GM18517 (cell line): Measurements from ENCODE around the gene FHIT.

Experiments
- ATAC-seq: cut with Tn5 transposase; IDR thresholded peaks from one replicate; pipeline ENCODE4 v1.9.1; 2021; ENCODE audit warnings: mild to moderate bottlenecking, moderate library complexity; ENCODE audit not compliant: unreplicated experiment

Gene FHIT

GRCh38 chr3:60435941-60436650 is 815.2 kb downstream of the FHIT start:
- ATAC-seq = no peak

DNA sequence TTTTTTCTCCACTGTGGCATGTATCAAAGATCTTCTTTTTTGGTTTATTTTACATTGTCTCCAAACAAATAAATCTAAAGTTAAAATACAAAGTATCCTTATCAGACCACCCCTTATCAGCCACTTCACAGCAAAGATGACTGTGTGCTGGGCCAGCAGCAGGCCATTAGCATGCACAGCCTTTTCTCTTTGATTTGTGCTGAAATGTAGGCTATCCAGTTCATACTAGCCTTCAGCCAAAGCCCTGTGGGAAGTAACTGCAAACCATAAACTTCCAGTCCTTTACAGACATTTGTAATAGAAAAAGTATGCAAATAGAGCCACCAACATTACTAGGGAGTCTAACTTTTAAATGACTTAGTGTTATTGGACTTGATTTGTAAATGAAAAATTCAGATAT is 816.3 kb downstream of the FHIT start:
- ATAC-seq = no peak

- no peak for ATAC-seq
Observed at GRCh38 chr3:60434323-60434722, 816.9 kb downstream of the FHIT start.

DNA sequence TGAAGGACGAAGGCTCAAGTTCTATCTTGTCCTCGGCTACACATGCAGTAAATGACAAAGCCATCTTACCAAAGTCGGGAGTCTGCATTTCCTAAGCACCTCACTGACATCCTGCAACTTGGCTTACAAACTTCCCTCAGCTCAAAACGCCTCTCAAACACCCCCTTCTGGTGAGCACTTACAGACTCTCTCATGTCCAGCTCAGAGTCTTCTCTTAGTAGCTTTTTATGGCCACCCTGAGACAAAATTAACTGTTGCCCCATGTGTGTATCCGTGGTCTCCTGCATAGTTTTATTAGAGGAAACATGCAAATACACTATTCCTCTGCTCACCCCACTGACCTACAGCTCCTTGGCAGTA is 819.7 kb downstream of the FHIT start:
- ATAC-seq = no peak

DNA sequence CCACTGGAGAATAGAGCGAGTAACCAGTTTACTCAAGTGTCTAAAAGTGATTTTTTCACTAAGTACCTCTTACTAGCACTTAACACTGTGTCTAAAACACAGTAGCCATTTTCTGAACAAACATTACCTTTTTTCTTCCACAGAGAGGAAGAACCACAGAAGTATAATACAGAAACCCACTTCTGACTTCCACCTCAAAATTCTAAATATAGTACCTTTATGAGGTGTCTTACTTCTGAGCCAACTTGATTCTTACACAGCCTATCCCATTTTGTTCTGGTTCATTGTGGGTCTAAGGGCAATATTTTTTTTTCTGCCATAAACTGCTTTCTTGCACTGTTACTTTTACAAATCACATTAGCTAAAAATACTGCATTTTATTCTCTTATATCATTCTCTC is 821.0 kb downstream of the FHIT start:
- ATAC-seq = no peak

DNA sequence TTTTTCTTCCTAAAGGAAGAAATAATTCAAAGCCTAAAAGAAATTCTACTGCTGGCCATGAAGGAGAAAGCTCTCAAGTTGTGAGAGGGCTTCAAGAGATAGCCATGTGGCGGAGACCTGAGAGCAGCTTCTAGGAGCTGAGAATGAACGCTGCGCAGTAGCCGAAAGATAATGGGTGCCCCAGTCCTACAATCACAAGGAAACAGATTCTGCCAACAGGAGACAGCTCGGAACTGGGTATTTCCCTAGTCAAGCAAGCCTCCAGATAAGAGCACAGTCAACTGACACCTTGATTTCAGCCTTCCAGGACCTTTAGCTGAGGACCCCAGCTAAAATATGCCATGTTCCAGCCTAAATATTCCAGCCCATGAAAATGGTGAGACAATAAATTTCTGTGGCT is 824.1 kb downstream of the FHIT start:
- ATAC-seq = no peak

DNA sequence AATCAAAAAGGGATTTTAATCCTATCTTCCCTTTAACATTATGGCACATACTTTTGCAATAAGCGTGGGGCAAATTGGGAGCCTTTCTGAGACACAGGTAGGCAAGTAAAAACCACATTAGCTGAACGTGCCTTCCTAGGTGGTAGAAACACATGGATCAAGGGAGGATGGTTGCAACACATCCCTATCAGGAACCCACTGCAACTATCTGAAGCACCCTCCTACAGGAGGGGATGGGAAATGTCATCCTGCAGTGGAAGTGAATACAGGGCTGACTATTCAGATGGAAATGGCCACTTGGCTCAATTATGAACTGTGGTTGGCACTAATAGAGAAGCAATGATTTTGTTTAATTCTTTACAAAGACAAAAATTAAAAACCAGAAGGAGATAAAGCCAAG is 826.3 kb downstream of the FHIT start:
- no peak for ATAC-seq

DNA sequence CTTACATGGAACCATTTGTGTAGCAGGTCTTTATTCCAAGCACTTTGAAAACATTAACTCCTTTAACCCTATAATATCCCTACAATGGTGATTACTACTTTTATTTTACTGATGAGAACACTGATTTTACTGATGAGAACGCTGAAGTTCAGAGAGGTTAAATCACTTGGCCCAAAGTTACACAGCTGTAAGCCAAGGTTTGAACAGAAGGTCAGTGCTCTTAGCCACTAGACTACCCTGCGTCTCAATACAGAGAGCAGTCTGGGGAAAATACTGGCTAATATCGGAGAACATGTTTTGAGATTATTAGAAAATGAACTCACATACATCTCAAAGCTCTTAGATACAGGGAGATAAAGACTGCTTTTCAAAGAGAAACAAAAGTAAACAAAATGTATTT is 827.2 kb downstream of the FHIT start:
- no peak for ATAC-seq

DNA sequence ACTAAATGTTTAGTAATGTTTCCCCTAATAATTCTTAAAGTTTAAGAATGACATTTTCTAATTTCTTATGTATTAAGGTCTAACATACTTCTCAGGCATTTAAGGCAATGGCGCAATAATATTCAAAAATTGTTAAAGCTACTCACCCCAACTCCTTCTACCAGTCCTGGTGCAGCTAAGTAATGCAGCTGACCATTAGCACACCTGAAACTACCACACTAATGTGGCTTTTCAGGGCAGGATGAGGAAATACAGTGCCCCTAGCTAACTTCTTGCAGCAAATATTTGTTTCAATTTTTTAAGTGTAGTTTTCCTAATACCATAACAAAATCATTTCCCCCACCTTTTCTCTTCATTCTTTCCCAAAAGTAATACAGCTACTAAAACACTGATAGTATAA is 827.7 kb downstream of the FHIT start:
- ATAC-seq = no peak

- ATAC-seq = no peak
Observed at GRCh38 chr3:60421749-60422446, 829.4 kb downstream of the FHIT start.

GRCh38 chr3:60417576-60417975 is 833.7 kb downstream of the FHIT start:
- ATAC-seq = no peak

DNA sequence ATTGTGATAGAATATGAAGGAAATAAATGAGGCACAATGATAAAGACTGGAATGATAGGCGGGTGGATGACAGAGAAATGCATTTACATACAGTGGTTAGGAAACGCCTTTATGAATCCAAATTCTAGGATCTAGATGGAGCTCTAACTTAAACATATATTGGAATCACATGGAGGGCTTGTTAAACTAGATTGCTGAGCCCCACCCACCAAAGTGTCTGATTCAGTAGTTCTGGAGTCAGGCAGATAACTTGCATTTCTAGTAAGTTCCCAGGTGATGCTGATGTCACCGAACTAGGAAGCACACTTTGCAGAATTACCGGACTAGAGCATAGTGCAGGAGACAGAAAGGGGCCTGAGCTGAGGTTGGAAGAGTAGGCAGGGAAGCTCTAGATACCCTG is 837.2 kb downstream of the FHIT start:
- no peak for ATAC-seq

DNA sequence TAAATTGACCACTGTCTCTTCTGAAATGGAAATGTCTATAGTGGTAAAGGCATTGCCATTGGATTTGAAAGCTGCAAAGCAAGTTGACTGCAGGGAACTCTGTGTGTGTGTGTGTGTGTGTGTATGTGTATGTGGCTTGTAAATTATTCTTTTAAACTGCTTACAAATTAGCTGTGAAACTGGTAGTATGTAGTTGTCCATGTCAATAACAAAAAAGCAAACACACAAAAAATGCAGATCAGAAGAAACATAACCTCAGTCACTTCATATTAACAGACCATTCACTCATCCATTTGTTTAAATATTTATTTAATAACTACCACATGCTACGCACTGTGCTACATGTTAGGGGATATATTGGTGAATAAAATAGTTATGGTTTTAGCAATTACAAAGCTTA is 837.7 kb downstream of the FHIT start:
- no peak for ATAC-seq

DNA sequence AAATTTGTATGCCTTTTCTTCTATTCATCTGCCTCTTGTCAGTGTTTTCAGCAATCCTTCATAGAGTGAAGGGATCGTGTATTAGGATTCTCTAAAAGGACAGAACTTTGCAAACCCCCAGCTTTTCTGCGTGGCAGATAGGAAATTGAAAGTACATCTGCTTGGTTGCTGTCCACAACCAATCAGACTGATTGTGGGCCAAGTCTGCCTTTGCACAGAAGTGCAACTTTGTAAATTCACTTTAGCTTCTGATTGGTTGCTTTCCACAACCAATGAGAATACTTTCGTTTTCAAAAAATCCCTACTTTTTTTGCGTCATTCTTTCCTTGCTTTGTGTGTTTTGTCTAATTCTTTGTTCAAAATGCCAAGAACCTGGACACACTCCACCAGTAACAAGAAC is 847.4 kb downstream of the FHIT start:
- no peak for ATAC-seq

DNA sequence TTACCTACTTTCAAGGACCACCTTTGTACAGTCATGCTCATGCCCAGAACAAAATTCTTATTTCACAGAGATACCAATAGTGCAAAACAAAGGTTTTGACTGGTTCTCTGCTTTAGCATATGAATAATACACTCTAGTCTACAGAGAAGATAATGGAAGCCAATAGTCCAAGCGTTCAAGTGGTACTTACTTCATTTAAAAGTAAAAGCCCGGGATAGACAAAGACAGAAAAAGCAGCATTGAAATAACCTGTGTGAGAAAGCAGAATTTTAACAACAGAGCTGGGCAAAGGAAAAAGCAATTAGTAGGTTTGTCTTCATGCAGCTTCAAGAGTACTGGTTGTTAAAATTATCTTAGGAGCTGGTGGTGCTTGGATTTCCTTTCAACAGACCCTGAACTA is 848.3 kb downstream of the FHIT start:
- ATAC-seq = no peak

- no peak for ATAC-seq
Observed at GRCh38 chr3:60399861-60400845, 851.1 kb downstream of the FHIT start.

GRCh38 chr3:60399292-60399691 is 852.0 kb downstream of the FHIT start:
- ATAC-seq = no peak

DNA sequence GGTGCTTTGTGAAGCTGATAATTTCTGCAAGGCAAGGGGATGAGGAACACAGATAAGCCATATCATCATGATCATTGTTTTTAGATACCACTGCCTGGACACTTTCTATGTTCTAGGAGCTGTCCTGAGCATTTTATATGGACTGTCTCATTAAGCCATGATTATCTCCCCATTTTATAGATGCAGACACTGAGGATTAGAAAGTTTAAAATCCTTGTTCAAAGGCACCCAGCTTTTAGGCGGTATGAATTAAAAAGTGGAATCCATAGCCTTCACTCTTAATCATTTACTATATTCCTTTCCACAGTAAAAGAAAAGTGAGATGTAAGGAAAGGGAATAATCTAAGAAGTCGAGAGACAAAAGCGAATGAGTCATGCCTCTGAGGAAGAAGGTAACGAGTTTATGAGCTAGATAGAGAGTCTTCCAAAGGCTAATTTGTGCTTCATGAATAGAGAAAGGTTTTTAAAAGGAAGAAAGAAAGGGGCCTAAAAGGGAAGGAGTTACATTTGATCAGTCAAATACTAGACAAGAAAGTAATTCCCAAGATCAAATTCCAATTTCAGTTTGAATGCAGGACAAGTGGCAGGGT is 856.0 kb downstream of the FHIT start:
- no peak for ATAC-seq

DNA sequence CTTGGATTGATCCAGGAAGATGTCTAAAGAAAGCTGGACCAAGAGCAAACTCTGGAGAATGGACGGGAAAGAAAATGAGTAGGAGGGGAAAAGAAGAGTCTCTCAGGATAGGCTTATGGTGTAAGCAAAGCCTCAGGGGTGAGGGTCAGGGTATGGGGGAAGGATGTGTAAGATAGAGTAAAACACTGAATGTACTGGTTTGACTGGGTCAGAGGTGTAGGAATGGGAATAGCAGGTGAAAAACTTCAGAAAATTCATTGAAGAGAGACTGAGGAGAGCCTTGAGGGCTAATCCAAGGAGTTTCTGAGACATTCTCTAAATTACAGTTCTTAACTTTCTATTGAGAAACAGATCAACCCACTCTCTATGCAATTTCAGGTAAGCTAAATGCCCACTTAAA is 857.3 kb downstream of the FHIT start:
- no peak for ATAC-seq

DNA sequence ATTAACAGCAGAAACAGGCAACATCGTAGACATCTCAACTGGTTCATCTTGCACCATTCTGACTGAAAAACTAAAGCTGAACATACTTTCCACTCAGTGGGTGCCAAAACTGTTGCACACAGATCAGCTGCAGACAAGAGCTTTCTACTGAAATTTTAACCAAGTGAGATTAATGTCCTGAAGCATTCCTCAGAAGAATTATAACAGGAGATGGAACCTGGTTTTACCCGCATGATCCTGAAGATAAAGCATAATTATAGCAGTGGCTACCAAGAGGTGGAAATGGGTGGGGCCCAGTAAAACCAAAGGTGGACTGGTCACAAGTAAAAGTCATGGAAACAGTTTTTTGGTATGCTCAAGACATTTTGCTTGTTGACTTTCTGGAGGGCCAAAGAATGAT is 858.8 kb downstream of the FHIT start:
- ATAC-seq = no peak

DNA sequence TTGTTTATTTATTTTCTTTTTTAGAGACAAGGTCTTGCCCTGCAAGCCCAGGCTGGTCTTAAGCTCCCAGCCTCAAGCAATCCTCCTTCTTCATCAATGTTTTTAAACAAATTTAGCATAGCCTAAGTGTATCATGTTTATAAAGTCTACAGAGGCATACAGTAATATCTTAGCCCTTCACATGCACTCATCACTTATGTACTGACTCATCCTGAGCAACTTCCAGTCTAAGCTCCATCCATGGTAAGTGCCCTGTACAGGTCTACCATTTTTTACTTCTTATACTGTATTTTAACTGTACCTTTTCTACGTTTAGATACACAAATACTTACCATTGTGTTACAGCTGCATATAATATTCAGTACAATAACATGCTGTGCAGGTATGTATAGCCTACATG is 860.0 kb downstream of the FHIT start:
- ATAC-seq = no peak
